VCaP (cell line): ENCODE data around the gene AKIRIN2.
"Not testable (repeated sequence)": the region's sequence is repeated elsewhere in the genome, so short reads cannot be mapped to it uniquely, and the experiment has no call there.

ENCODE experiments used
- H3K27ac ChIP-seq: fragments of 450-650 bp; 2 replicates; pipeline ENCODE4 v1.5.1; 2017
- TF ChIP-seq, protein P1 (sequence below): fragments of 450-650 bp; conservative IDR thresholded peaks from 2 replicates; pipeline ENCODE4 v1.5.1; 2017; ENCODE audit warnings: mild to moderate bottlenecking, moderate library complexity

AKIRIN2 gene

DNA sequence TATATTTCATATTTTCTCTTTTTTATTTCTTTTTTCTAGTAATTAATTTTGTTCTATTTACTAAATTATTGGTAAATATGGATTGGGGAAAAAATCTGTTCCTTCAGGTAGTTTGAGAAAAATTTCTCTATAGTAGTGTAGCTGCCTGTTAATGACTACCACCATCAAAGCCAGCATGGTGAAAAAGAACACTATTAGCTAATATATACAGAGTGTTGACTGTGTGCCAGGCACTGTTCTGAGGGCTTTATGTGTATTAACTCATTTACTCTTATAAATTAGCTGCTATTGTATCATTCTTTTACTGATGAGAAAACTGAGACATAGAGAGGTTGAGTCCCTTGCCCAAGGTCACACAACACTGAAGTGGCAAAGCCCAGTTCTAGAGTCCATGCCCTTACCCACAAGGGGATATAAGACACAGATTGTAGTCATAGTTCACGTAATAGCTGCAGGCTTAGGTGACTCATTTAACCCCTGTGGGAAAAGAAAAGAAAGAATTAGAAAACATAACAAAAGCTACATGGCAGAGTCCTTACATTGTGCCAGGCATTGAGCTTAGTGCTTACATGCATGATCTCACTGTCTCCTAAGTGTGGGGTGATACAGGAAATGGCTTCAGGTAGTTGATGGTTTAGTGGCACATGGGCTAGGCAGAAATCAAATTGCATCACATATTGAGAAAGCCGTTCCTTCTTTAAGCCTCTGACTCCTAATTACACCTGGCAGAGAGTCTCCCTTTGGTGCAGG lies 12.2 kb upstream of the AKIRIN2 start:
- no peak overlapping the region for H3K27ac ChIP-seq
- TF ChIP-seq, protein P1, sequence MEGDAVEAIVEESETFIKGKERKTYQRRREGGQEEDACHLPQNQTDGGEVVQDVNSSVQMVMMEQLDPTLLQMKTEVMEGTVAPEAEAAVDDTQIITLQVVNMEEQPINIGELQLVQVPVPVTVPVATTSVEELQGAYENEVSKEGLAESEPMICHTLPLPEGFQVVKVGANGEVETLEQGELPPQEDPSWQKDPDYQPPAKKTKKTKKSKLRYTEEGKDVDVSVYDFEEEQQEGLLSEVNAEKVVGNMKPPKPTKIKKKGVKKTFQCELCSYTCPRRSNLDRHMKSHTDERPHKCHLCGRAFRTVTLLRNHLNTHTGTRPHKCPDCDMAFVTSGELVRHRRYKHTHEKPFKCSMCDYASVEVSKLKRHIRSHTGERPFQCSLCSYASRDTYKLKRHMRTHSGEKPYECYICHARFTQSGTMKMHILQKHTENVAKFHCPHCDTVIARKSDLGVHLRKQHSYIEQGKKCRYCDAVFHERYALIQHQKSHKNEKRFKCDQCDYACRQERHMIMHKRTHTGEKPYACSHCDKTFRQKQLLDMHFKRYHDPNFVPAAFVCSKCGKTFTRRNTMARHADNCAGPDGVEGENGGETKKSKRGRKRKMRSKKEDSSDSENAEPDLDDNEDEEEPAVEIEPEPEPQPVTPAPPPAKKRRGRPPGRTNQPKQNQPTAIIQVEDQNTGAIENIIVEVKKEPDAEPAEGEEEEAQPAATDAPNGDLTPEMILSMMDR = no peak

- H3K27ac ChIP-seq = not testable (repeated sequence)
These were observed 10.7 kb upstream of the AKIRIN2 start for GRCh38 chr6:87712713-87713112.

DNA sequence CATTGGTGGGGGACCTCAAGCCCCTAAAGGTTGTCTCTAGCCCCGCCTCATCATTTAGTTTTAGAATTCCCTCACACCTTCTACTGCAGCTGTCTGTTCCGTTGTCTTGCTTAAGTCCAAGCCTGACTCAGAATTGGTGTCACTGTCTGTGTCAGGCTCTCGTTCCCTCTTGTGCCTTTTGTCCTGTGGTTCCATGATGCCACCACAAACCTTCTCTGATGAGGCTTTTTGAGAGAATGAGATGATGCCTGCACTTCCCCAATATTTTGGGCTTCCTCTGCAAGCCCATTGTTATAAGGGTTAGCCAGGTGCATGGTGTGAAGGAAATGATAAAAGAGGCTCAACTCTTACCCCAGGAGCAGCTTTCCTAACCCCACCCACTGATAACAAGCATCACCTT lies 8.1 kb upstream of the AKIRIN2 start:
- no peak overlapping the region for H3K27ac ChIP-seq
- TF ChIP-seq, protein P1 = no peak

GRCh38 chr6:87708581-87709427 lies 6.8 kb upstream of the AKIRIN2 start:
- not testable (repeated sequence) for H3K27ac ChIP-seq

GRCh38 chr6:87706187-87706966 lies 4.3 kb upstream of the AKIRIN2 start:
- TF ChIP-seq, protein P1 = no peak
- H3K27ac ChIP-seq = no peak overlapping the region

- TF ChIP-seq, protein P1 = no peak
- no peak overlapping the region for H3K27ac ChIP-seq
These were observed 3.1 kb upstream of the AKIRIN2 start for GRCh38 chr6:87705070-87705691.

DNA sequence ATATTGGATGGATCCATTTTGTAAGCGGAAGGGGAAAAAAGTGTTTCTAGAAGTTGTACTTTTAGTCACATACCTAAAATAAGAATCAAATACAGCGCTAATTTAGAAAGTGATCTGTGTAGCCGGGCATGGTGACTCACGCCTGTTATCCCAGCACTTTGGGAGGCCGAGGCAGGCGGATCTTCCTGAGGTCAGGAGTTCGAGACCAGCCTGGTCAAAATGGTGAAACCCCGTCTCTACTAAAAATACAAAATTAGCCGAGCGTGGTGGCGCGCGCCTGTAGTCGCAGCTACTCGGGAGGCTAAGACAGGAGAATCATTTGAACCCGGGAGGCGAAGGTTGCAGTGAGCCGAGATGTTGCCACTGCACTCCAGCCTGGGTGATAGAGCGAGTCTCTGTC lies 1.0 kb upstream of the AKIRIN2 start:
- peak overlapping the region; percentile 90 for H3K27ac ChIP-seq

DNA sequence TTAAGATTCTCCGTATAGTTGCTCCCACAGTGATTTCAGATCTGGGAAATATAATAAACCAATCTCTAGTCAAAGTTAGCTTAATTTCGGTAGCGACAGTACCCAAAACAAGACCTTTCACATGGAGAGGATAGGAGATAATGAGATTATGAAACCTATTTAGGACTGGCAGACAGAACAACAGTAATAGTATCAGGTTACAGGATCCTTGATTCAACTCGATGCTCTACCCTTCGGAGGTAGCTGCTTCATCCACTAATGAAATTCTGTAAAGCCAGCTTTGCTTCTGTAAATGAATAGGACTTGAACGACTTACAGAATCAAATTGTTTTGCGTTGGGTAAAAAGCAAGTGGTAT lies 534 bp upstream of the AKIRIN2 start:
- peak overlapping the region; percentile 90 for H3K27ac ChIP-seq
- TF ChIP-seq, protein P1 = no peak
